NCI-H187 treated with DMSO at 0.1 percent for 48 hours (cell line): ENCODE data around the gene APEH.

Source experiments
- DNase-seq: peaks from one replicate; lab custom pipeline; 2025; lab: John Stamatoyannopoulos, UW

The APEH gene

GRCh38 chr3:49650637-49651036 is 23.5 kb upstream of the APEH start:
- DNase-seq, result no peak

DNA sequence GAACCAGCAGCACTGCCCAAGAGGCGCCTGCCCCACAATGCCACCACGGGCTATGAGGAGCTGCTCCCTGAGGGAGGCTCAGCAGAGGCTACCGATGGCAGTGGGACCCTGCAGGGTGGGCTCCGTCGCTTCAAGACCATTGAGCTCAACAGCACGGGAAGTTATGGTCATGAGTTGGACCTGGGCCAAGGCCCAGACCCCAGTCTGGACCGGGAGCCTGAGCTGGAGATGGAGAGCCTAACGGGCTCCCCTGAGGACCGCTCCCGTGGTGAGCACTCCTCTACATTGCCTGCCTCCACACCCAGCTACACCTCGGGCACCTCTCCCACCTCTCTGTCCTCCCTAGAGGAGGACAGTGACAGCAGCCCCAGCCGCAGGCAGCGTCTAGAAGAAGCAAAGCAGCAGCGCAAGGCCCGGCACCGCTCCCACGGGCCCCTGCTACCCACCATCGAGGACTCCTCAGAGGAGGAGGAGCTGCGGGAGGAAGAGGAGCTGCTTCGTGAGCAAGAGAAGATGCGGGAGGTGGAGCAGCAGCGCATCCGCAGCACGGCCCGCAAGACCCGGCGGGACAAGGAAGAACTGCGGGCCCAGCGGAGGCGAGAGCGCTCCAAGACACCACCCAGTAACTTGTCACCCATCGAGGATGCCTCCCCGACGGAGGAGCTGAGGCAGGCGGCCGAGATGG is 21.8 kb upstream of the APEH start:
- no peak for DNase-seq

DNA sequence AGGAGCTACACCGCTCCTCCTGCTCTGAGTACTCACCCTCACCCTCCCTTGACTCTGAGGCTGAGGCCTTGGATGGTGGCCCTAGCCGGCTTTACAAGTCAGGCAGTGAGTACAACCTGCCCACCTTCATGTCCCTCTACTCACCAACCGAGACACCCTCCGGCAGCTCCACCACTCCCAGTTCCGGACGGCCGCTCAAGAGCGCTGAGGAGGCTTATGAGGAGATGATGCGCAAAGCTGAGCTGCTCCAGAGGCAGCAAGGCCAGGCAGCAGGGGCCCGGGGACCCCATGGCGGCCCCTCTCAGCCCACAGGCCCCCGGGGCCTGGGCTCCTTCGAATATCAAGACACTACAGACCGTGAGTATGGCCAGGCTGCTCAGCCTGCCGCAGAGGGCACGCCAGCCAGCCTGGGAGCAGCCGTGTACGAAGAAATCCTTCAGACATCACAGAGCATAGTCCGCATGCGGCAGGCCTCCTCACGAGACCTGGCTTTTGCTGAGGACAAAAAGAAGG is 21.2 kb upstream of the APEH start:
- DNase-seq, result no peak

DNA sequence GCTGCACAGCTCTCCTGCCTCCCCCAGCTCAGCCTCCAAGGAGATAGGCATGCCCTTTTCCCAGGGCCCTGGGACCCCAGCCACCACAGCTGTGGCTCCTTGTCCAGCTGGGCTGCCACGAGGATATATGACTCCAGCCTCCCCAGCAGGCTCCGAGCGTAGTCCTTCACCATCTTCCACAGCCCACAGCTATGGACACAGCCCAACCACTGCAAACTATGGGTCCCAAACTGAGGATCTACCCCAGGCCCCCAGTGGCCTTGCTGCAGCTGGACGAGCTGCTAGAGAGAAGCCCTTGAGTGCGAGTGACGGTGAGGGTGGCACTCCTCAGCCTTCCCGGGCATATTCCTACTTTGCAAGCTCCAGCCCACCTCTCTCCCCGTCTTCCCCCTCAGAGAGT is 20.5 kb upstream of the APEH start:
- DNase-seq, result no peak

DNA sequence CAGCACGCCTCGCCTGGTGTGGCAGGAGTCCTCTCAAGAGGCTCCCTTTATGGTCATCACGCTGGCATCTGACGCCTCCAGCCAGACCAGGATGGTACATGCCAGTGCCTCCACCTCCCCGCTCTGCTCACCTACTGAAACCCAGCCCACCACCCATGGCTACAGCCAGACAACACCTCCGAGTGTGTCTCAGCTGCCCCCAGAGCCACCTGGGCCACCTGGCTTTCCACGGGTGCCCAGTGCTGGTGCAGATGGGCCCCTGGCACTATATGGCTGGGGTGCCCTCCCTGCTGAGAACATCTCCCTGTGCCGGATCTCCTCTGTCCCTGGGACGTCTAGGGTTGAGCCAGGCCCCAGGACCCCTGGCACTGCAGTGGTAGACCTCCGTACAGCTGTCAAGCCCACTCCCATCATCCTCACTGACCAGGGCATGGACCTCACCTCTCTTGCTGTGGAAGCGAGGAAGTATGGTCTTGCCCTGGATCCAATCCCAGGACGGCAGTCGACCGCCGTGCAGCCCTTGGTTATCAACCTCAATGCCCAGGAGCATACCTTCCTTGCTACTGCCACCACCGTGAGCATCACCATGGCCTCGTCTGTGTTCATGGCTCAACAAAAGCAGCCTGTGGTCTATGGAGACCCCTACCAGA is 19.9 kb upstream of the APEH start:
- no peak for DNase-seq

GRCh38 chr3:49654955-49655556 is 19.1 kb upstream of the APEH start:
- no peak for DNase-seq

DNA sequence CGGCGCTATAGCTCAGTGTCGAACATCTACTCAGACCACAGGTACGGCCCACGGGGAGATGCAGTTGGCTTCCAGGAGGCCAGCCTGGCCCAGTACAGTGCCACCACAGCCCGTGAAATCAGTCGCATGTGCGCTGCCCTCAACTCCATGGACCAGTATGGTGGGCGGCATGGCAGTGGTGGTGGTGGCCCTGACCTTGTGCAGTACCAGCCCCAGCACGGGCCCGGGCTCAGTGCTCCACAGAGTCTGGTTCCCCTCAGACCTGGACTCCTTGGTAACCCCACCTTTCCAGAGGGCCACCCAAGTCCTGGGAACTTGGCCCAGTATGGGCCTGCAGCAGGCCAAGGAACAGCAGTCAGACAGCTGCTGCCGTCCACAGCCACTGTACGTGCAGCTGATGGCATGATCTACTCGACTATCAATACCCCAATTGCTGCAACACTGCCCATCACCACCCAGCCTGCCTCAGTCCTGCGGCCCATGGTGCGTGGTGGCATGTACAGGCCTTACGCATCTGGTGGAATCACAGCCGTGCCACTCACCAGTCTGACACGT is 18.3 kb upstream of the APEH start:
- no peak for DNase-seq

GRCh38 chr3:49656541-49657112 is 17.5 kb upstream of the APEH start:
- no peak for DNase-seq

DNA sequence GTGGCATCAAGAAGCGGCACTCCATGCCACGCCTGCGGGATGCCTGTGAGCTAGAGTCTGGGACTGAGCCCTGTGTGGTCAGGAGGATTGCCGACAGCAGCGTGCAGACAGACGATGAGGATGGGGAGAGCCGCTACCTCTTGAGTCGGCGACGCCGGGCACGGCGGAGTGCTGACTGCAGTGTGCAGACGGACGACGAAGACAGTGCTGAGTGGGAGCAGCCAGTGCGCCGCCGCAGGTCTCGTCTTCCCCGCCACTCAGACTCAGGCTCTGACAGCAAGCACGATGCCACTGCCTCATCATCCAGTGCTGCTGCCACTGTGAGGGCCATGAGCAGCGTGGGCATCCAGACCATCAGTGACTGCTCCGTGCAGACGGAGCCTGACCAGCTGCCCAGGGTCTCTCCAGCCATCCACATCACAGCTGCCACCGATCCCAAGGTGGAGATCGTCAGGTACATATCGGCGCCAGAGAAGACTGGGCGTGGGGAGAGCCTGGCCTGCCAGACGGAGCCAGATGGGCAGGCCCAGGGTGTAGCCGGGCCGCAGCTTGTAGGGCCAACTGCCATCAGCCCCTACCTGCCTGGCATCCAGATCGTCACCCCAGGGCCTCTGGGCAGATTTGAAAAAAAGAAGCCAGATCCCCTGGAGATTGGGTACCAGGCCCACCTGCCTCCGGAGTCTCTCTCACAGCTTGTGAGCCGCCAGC is 16.8 kb upstream of the APEH start:
- DNase-seq, result no peak

DNA sequence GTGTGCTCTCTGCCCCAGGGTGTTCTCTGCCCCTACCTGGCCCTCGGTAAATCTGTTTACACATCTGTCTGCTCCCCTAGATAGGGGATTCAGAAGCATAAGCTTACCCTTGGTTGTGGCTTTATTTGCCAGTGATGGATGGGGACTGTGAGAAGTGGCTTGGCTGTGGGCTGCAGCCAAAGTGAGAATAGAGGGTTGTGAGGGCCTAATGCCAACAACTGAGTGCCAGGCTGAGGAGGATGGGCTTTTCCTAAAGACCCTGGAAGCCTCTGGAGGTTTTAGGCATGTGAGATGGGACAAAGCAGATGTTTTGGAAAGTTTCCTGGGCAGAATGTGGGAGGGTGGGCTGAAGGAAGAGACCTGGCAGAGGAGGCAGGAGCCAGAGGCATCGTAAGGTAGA is 15.4 kb upstream of the APEH start:
- DNase-seq, result no peak

DNA sequence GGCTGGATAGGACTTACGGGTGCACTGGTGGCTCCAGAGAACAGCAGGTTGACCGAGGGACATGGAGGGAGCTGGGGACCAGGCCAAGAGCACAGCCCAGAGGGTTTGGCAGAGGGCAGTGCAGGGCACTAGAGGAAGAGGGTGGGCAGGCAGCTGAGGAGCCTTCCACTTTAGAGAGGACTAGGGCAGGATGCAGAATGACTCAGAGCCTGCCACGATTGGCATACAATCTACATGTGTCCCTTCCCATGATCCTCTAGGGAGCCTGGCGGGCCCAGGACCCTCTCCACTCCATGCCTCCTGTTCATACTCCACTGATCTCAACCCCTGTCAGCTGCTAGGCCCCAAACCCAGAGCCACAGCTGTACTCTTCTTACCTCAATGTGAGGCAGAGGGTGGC is 14.4 kb upstream of the APEH start:
- DNase-seq, result no peak

DNA sequence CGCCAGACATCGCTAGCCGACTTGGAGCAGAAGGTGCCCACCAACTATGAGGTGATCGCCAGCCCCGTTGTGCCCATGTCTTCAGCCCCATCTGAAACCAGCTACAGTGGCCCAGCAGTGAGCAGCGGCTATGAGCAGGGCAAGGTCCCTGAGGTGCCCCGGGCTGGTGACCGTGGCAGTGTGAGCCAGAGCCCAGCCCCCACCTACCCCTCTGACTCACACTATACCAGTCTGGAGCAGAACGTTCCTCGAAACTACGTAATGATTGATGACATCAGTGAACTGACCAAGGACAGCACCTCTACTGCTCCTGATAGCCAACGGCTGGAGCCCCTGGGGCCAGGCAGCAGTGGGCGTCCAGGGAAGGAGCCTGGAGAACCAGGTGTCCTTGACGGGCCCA is 12.9 kb upstream of the APEH start:
- DNase-seq, result no peak

GRCh38 chr3:49662021-49662420 is 12.1 kb upstream of the APEH start:
- DNase-seq, result no peak

DNA sequence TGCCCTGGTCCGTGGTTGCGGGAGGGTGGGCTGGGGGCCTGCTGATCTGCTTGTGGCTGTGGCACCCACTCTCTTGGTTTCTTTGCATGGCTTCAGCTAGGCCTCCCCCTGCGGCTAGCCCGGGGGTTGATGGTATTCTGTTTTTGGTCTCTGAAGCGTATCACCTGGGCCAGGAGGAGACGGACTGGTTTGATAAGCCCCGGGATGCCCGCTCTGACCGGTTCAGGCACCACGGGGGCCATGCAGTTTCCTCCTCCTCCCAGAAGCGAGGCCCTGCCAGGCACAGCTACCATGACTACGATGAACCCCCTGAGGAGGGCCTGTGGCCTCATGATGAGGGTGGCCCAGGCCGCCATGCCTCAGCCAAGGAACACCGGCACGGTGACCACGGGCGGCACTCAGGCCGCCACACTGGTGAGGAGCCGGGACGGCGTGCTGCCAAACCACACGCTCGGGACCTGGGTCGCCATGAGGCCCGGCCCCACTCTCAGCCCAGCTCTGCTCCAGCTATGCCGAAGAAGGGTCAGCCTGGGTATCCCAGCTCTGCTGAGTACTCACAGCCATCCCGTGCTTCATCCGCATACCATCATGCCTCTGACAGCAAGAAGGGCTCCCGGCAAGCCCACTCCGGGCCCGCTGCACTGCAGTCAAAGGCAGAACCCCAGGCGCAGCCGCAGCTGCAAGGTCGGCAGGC is 11.3 kb upstream of the APEH start:
- no peak for DNase-seq

DNA sequence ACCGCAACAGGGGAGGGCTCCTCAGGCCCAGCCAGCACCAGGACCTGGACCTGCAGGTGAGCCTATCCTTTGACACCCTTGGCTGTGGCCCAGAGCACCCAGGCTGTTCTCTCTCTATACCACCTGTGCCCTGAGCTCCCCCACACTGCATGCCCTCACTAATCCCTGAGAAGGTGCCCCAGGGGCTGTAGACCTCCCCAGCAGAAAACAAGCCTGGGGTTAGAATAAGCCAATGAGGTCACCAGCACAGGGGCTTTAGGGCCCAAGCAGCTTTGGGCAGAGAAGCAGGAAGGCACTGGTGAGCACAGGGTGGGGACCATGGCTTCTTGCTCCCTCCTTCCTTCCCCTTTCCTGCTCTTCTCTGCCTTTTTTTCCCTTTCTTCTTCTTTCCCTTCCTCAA is 10.3 kb upstream of the APEH start:
- no peak for DNase-seq

GRCh38 chr3:49664300-49664699 is 9.9 kb upstream of the APEH start:
- no peak for DNase-seq

DNA sequence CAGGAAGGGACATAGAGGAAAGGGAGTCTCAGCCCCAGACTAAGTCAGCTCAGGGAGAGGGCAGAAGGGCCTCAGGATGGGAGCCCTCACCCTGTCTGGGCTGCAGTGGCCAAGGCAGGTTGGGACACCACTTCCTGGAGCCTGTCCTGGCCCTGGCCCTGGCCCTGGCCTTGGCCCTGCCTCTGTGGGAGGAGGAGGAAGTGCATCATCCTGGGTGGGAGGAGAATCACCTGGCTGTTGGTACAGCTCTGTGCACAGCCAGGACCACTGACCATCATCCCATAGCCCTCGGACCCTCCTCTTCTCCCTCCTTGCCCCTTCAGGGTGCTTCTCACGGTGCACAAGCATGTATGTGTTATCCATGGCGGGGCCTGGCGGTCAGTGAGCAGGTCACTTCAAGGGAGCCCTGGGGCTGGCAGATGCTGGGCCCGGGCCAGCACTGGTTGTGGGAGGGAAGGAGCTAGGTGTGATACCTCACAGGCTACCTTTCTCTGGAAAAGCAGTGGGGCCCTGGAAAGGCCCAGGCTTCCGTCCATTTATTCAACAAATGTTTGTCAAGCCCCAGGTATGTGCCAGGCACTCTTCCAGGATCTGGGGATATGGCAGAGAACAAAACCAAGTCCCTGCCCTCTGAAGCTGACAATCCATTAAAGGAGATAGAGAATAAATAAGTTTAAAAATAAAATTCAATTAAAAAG is 8.2 kb upstream of the APEH start:
- no peak for DNase-seq

GRCh38 chr3:49666592-49666991 is 7.6 kb upstream of the APEH start:
- no peak for DNase-seq

DNA sequence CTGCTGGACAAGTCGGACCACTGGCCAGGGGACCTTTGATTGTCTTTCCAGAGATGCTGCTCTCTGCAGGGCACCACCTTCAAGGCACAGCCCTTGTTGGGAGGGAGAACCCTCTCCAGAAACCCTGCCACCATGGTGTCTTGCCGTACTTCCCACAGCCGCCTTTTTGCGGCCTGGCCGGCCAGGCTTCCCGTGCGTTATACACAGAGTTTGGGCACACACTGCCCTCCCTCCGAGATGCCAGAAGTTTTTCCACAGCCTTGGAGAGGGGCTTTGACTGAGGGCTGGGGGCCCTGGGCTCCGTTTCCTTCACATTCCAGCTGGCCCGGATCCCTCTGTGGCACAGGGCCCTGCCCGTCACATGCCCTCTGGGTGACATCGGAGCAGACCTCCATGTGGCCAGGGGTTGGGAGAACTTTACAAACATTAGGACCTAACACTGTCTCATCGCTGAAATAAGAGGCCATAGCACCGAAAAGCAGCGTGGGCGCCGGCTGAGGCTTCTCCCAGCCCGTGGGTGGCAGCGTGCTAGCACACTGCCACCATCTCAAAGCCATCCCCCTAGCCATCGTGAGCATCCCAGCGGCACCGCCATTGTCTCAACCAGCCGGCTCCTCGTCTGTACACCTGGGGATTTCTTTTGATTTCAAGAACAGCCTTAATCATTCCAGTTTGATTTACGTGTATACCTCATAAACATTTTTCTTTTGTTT is 6.3 kb upstream of the APEH start:
- DNase-seq, result no peak

DNA sequence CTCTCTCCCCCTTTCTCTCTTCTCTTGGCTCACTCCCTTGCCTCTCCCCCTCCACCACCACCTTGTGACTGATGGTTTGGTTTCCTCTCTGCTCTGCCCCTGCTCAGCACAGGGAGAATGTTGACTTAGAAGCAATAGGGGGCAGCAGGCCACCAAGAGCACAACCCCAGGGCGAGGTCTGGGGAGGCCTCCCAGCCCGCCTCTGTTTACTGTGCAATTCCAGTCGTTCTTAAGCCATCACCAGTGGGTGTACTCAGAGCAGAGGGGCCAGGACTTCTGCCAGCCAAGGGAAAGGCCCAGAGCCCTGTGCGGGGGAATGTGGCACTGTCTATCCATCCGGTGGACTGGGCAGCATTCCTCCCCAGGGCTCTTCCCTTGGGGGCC is 5.7 kb upstream of the APEH start:
- DNase-seq, result no peak
